CD4-positive, alpha-beta T cell treated with Interleukin-6 for 4 hours (primary cell): ENCODE measurements around the gene CYFIP1.

Experiments
- DNase-seq: peaks from one replicate; pipeline ENCODE4 v3.0.0-alpha.2; 2020; ENCODE audit warnings: mixed read lengths

CYFIP1 gene

GRCh38 chr15:22967084-22967770 is 12.9 kb downstream of the CYFIP1 start:
- no peak for DNase-seq

GRCh38 chr15:22966321-22967083 is 13.7 kb downstream of the CYFIP1 start:
- no peak for DNase-seq

- DNase-seq, result no peak
These were observed 16.5 kb downstream of the CYFIP1 start for GRCh38 chr15:22963641-22964040.

GRCh38 chr15:22962611-22963010 is 17.6 kb downstream of the CYFIP1 start:
- no peak for DNase-seq

GRCh38 chr15:22961762-22962161 is 18.4 kb downstream of the CYFIP1 start:
- DNase-seq, result no peak

GRCh38 chr15:22960556-22960955 is 19.6 kb downstream of the CYFIP1 start:
- DNase-seq, result no peak

- DNase-seq, result no peak
These were observed 20.0 kb downstream of the CYFIP1 start for GRCh38 chr15:22960126-22960525.

GRCh38 chr15:22959321-22960101 is 20.7 kb downstream of the CYFIP1 start:
- DNase-seq, result no peak

- DNase-seq, result no peak
These were observed 21.5 kb downstream of the CYFIP1 start for GRCh38 chr15:22958487-22959280.

- DNase-seq, result no peak
These were observed 23.2 kb downstream of the CYFIP1 start for GRCh38 chr15:22956978-22957260.

- DNase-seq, result no peak
These were observed 23.8 kb downstream of the CYFIP1 start for GRCh38 chr15:22956257-22956977.

- DNase-seq, result no peak
These were observed 24.5 kb downstream of the CYFIP1 start for GRCh38 chr15:22955544-22956119.

GRCh38 chr15:22954798-22955543 is 25.2 kb downstream of the CYFIP1 start:
- DNase-seq, result no peak

GRCh38 chr15:22954326-22954725 is 25.8 kb downstream of the CYFIP1 start:
- no peak for DNase-seq

- DNase-seq, result no peak
These were observed 27.2 kb downstream of the CYFIP1 start for GRCh38 chr15:22952796-22953579.

- no peak for DNase-seq
These were observed 28.5 kb downstream of the CYFIP1 start for GRCh38 chr15:22951381-22952280.

- no peak for DNase-seq
These were observed 29.2 kb downstream of the CYFIP1 start for GRCh38 chr15:22951031-22951380.

GRCh38 chr15:22950256-22950990 is 29.7 kb downstream of the CYFIP1 start:
- DNase-seq, result no peak
